ENCODE data around the gene PCNX1.
"Not testable (repeated sequence)": the region's sequence is repeated elsewhere in the genome, so short reads cannot be mapped to it uniquely, and the experiment has no call there.

PCNX1 gene

GRCh38 chr14:71021347-71022011, 114.2 kb downstream of the PCNX1 start:
- no peak for DNase-seq (ENCODE audit: low spot score)

- DNase-seq (ENCODE audit: low spot score), result no peak
Measured at GRCh38 chr14:71022012-71022869, 115.0 kb downstream of the PCNX1 start.

- no peak for DNase-seq (ENCODE audit: low spot score)
Measured at GRCh38 chr14:71022939-71023338, 115.7 kb downstream of the PCNX1 start.

GRCh38 chr14:71029236-71029781, 122.0 kb downstream of the PCNX1 start:
- DNase-seq (ENCODE audit: low spot score), result peak; percentile 18

- DNase-seq (ENCODE audit: low spot score), result no peak
Measured at GRCh38 chr14:71031000-71031399, 123.7 kb downstream of the PCNX1 start.

GRCh38 chr14:71036433-71036832, 129.2 kb downstream of the PCNX1 start:
- DNase-seq (ENCODE audit: low spot score), result no peak

- DNase-seq (ENCODE audit: low spot score), result no peak
Measured at GRCh38 chr14:71048393-71048792, 141.1 kb downstream of the PCNX1 start.

GRCh38 chr14:71049435-71050133, 142.3 kb downstream of the PCNX1 start:
- DNase-seq (ENCODE audit: low spot score), result no peak

- DNase-seq (ENCODE audit: low spot score), result no peak
Measured at GRCh38 chr14:71050227-71050823, 143.1 kb downstream of the PCNX1 start.

- no peak for DNase-seq (ENCODE audit: low spot score)
Measured at GRCh38 chr14:71054706-71055105, 147.4 kb downstream of the PCNX1 start.

GRCh38 chr14:71056168-71056567, 148.9 kb downstream of the PCNX1 start:
- DNase-seq (ENCODE audit: low spot score), result no peak

GRCh38 chr14:71060274-71060673, 153.0 kb downstream of the PCNX1 start:
- no peak for DNase-seq (ENCODE audit: low spot score)

GRCh38 chr14:71060825-71061455, 153.7 kb downstream of the PCNX1 start:
- no peak for DNase-seq (ENCODE audit: low spot score)

- no peak for DNase-seq (ENCODE audit: low spot score)
Measured at GRCh38 chr14:71061458-71061857, 154.2 kb downstream of the PCNX1 start.

- no peak for DNase-seq (ENCODE audit: low spot score)
Measured at GRCh38 chr14:71062581-71063303, 155.5 kb downstream of the PCNX1 start.

- no peak for DNase-seq (ENCODE audit: low spot score)
Measured at GRCh38 chr14:71063351-71063750, 156.1 kb downstream of the PCNX1 start.

- not testable (repeated sequence) for DNase-seq (ENCODE audit: low spot score)
Measured at GRCh38 chr14:71064747-71065146, 157.5 kb downstream of the PCNX1 start.

GRCh38 chr14:71070169-71070568, 162.9 kb downstream of the PCNX1 start:
- no peak for DNase-seq (ENCODE audit: low spot score)

GRCh38 chr14:71071042-71071441, 163.8 kb downstream of the PCNX1 start:
- no peak for DNase-seq (ENCODE audit: low spot score)

GRCh38 chr14:71076462-71077092, 169.3 kb downstream of the PCNX1 start:
- DNase-seq (ENCODE audit: low spot score), result no peak
